ENCODE measurements around the gene RAB1B. TPM values are rescaled to one million over a fixed set of nuclear protein-coding genes. Genes with fewer than 3 reads are reported as not detected.
"Not testable (repeated sequence)": the region's sequence is repeated elsewhere in the genome, so short reads cannot be mapped to it uniquely, and the experiment has no call there.

The RAB1B gene
- total and polyA plus RNA-seq, 10 of the 15 experiments (the other 5 are each of a cell fraction or from before 2014, with no cell fraction given) = 10.4 to 193 (median 96.9) TPM

- H3K79me2 ChIP-seq (ENCODE audit: control insufficient read depth, insufficient read depth, low read length); H3K9ac ChIP-seq (ENCODE audit: control insufficient read depth, insufficient read depth, low read length); FAIRE-seq; BruUV-seq (replicated peaks); H3K9me3 ChIP-seq (replicated peaks; ENCODE audit: control insufficient read depth, insufficient read depth, low read length); H3K27me3 ChIP-seq (replicated peaks in 1 of 2; ENCODE audit: control insufficient read depth in 2 of 2, insufficient read depth in 2 of 2, low read length in 1 of 2); in situ Hi-C loops (cut with MboI); H3K4me3 ChIP-seq; DNase-seq (ENCODE audit: low read depth, low spot score); H2AFZ ChIP-seq (ENCODE audit: control insufficient read depth, low read depth, low read length); H3K27ac ChIP-seq (ENCODE audit: control insufficient read depth, insufficient read depth); ATAC-seq; H3K4me2 ChIP-seq (ENCODE audit: control insufficient read depth, insufficient read depth); H3K4me1 ChIP-seq (ENCODE audit: control insufficient read depth, insufficient read depth, low read length); POLR2A ChIA-PET; intact Hi-C loops (cut with micrococcal nuclease; ENCODE audit: unreplicated experiment); RAD21 ChIA-PET (ENCODE audit: unreplicated experiment); H4K20me1 ChIP-seq (ENCODE audit: control insufficient read depth, insufficient read depth): not testable (repeated sequence)
- SMC1A ChIA-PET (ENCODE audit: uncharacterized antibody, unreplicated experiment) = interaction anchor here (1.0 kb wide), 1 partner anchor 12 kb away, joined by 4 read pairs; the partner anchor contains the start of gene YIF1A
- CTCF ChIA-PET = interaction anchor here (1.3 kb wide), 1 partner anchor 18 kb away, joined by 3 read pairs; no protein-coding TSS in a partner anchor
- 98% methylated on average over 10 of the region's 13 CpGs for WGBS (ENCODE audit: insufficient coverage, insufficient replicate concordance, low lambda C conversion rate, missing lambda C conversion rate)
- H3K36me3 ChIP-seq (ENCODE audit: control insufficient read depth in 2 of 2, insufficient read depth in 2 of 2, low read length in 1 of 2) = peaks cover 19 to 32% of the 10 kb centered on the region in 2 experiments
- peak; percentile 21; the same call in 1 of the 2 replicates for TF ChIP-seq POLR2A (IDR thresholded peaks at IDR 0.05; ENCODE audit: low read depth, low read length)
Observed at GRCh38 chr11:66276619-66277018, 8.2 kb downstream of the RAB1B start.

DNA sequence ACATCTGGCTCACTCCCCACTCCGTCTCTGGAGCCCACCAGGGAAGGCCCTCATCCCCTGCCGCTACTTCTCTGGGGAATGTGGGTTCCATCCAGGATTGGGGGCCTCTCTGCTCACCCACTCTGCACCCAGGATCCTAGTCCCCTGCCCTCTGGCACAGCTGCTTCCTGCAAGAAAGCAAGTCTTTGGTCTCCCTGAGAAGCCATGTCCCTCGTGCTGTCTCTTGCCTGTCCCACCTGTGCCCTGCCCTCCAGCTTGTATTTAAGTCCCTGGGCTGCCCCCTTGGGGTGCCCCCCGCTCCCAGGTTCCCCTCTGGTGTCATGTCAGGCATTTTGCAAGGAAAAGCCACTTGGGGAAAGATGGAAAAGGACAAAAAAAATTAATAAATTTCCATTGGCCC lies 8.6 kb downstream of the RAB1B start:
- H3K4me2 ChIP-seq (ENCODE audit: control insufficient read depth, insufficient read depth); DNase-seq (ENCODE audit: low read depth, low spot score); H2AFZ ChIP-seq (ENCODE audit: control insufficient read depth, low read depth, low read length); in situ Hi-C loops (cut with MboI); FAIRE-seq; H4K20me1 ChIP-seq (ENCODE audit: control insufficient read depth, insufficient read depth); H3K27ac ChIP-seq (ENCODE audit: control insufficient read depth, insufficient read depth); H3K4me1 ChIP-seq (ENCODE audit: control insufficient read depth, insufficient read depth, low read length); H3K27me3 ChIP-seq (replicated peaks in 1 of 2; ENCODE audit: control insufficient read depth in 2 of 2, insufficient read depth in 2 of 2, low read length in 1 of 2); H3K9me3 ChIP-seq (replicated peaks; ENCODE audit: control insufficient read depth, insufficient read depth, low read length); BruUV-seq (replicated peaks); intact Hi-C loops (cut with micrococcal nuclease; ENCODE audit: unreplicated experiment); H3K4me3 ChIP-seq; RAD21 ChIA-PET (ENCODE audit: unreplicated experiment); H3K9ac ChIP-seq (ENCODE audit: control insufficient read depth, insufficient read depth, low read length); H3K79me2 ChIP-seq (ENCODE audit: control insufficient read depth, insufficient read depth, low read length); POLR2A ChIA-PET: not testable (repeated sequence)
- peaks cover 15 to 29% of the 10 kb centered on the region in 2 experiments for H3K36me3 ChIP-seq (ENCODE audit: control insufficient read depth in 2 of 2, insufficient read depth in 2 of 2, low read length in 1 of 2)
- SMC1A ChIA-PET (ENCODE audit: uncharacterized antibody, unreplicated experiment) = interaction anchor here (1.0 to 1.1 kb wide), 2 partner anchors 9 to 12 kb away, joined by 3 to 4 read pairs; partner anchors contain the start of gene YIF1A
- peak; percentile 22; the same call in 2 of the 3 replicates for ATAC-seq
- CTCF ChIA-PET = interaction anchor here (1.3 kb wide), 1 partner anchor 18 kb away, joined by 3 read pairs; no protein-coding TSS in a partner anchor
- 59% methylated on average over 4 of the region's 4 CpGs for WGBS (ENCODE audit: insufficient coverage, insufficient replicate concordance, low lambda C conversion rate, missing lambda C conversion rate)
